Amniotic stem cell (primary cell): Measurements from ENCODE around the gene FBXW5.

Experiments used
- DNase-seq: peaks from one replicate; lab custom pipeline; 2025; lab: John Stamatoyannopoulos, UW

Gene FBXW5

GRCh38 chr9:136930014-136930413 is 14.5 kb downstream of the FBXW5 start:
- no peak for DNase-seq

- no peak for DNase-seq
These were observed 15.9 kb downstream of the FBXW5 start for GRCh38 chr9:136928591-136928990.

GRCh38 chr9:136927343-136928271 is 16.9 kb downstream of the FBXW5 start:
- DNase-seq, result no peak

- no peak for DNase-seq
These were observed 17.8 kb downstream of the FBXW5 start for GRCh38 chr9:136926749-136927148.

GRCh38 chr9:136926154-136926704 is 18.3 kb downstream of the FBXW5 start:
- no peak for DNase-seq

GRCh38 chr9:136925414-136926153 is 19.0 kb downstream of the FBXW5 start:
- DNase-seq, result no peak

GRCh38 chr9:136923881-136924280 is 20.7 kb downstream of the FBXW5 start:
- no peak for DNase-seq

- no peak for DNase-seq
These were observed 22.0 kb downstream of the FBXW5 start for GRCh38 chr9:136922540-136922939.

GRCh38 chr9:136921718-136922117 is 22.8 kb downstream of the FBXW5 start:
- DNase-seq, result no peak

GRCh38 chr9:136921307-136921706 is 23.2 kb downstream of the FBXW5 start:
- DNase-seq, result no peak

- DNase-seq, result no peak
These were observed 23.8 kb downstream of the FBXW5 start for GRCh38 chr9:136920734-136921231.

- DNase-seq, result no peak
These were observed 24.5 kb downstream of the FBXW5 start for GRCh38 chr9:136920069-136920468.

- DNase-seq, result no peak
These were observed 26.6 kb downstream of the FBXW5 start for GRCh38 chr9:136917902-136918301.

GRCh38 chr9:136916330-136917184 is 28.0 kb downstream of the FBXW5 start:
- DNase-seq, result no peak

- DNase-seq, result no peak
These were observed 28.8 kb downstream of the FBXW5 start for GRCh38 chr9:136915632-136916329.

GRCh38 chr9:136913701-136914438 is 30.7 kb downstream of the FBXW5 start:
- no peak for DNase-seq

GRCh38 chr9:136910901-136911245 is 33.7 kb downstream of the FBXW5 start:
- DNase-seq, result no peak

- DNase-seq, result no peak
These were observed 34.2 kb downstream of the FBXW5 start for GRCh38 chr9:136910197-136910900.

GRCh38 chr9:136907011-136907914 is 37.3 kb downstream of the FBXW5 start:
- no peak for DNase-seq
